ENCODE results near the gene ZMYND12. TPM values are rescaled to one million over a fixed set of nuclear protein-coding genes. Genes with fewer than 3 reads are reported as not detected.

ZMYND12 gene
- total RNA-seq, 2 experiments from 2014 or later, result not detected

GRCh38 chr1:42442662-42443061 is 13.2 kb downstream of the ZMYND12 start:
- Histone ChIP-seq H3K4me2 (ENCODE audit: low read length) (no peak overlapping the region), H3K4me3 (ENCODE audit: low read depth, low read length, poor library complexity, severe bottlenecking) (no peak overlapping the region), H3K36me3 (ENCODE audit: insufficient read depth, low read length) (no peaks in the 10 kb centered on the region), H3K27ac (ENCODE audit: low read depth, low read length, poor library complexity, severe bottlenecking) (no peak overlapping the region), H2AFZ (ENCODE audit: low read length) (no peak overlapping the region), H4K20me1 (ENCODE audit: insufficient read depth, low read length) (no peaks in the 10 kb centered on the region), H3K79me2 (ENCODE audit: insufficient read depth, low read depth, low read length) (no peaks in the 10 kb centered on the region), H3K9me3 (ENCODE audit: low read length) (no peaks in the 10 kb centered on the region), H3K4me1 (ENCODE audit: insufficient read depth, low read length, poor library complexity, severe bottlenecking) (no peaks in the 10 kb centered on the region), H3K9me2 (ENCODE audit: insufficient read depth, low read length) (no peaks in the 10 kb centered on the region)
- no peak for DNase-seq (ENCODE audit: low spot score)
- no TSS peak for BruUV-seq (replicated peaks)
- CTCF ChIA-PET (ENCODE audit: unreplicated experiment), result no interaction called here
- intact Hi-C loops (cut with micrococcal nuclease; ENCODE audit: unreplicated experiment), result no loop called here
- TF ChIP-seq, protein P1, sequence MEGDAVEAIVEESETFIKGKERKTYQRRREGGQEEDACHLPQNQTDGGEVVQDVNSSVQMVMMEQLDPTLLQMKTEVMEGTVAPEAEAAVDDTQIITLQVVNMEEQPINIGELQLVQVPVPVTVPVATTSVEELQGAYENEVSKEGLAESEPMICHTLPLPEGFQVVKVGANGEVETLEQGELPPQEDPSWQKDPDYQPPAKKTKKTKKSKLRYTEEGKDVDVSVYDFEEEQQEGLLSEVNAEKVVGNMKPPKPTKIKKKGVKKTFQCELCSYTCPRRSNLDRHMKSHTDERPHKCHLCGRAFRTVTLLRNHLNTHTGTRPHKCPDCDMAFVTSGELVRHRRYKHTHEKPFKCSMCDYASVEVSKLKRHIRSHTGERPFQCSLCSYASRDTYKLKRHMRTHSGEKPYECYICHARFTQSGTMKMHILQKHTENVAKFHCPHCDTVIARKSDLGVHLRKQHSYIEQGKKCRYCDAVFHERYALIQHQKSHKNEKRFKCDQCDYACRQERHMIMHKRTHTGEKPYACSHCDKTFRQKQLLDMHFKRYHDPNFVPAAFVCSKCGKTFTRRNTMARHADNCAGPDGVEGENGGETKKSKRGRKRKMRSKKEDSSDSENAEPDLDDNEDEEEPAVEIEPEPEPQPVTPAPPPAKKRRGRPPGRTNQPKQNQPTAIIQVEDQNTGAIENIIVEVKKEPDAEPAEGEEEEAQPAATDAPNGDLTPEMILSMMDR (conservative IDR thresholded peaks at IDR 0.05; ENCODE audit: low read length), result no peak
- no peak for TF ChIP-seq EZH2phosphoT487 (IDR thresholded peaks at IDR 0.05; ENCODE audit: borderline replicate concordance, low read depth, low read length)
- POLR2A ChIA-PET, result interaction anchor here (1.1 kb wide), 1 partner anchor 26 kb away, joined by 3 read pairs; no protein-coding TSS in a partner anchor

DNA sequence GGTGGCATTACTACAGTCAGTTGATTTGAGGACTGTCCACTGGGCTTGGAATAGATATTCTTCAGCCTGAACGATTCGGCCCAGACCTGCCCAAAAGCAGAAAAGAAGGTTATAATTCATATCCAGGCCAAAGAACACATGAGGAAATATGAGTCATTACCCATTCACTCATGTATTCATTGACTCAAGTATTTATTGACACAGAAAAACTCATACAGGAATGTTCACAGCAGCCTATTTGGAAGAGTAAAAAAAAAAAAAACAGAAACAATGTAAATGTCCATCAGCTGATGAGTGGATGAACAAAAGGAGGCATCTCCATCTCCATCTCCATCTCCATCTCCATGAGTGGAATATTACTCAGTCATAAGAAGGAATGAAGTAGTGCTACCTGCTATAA is 15.9 kb downstream of the ZMYND12 start:
- no peak overlapping the region for H2AFZ ChIP-seq (ENCODE audit: low read length)
- H3K4me3 ChIP-seq (ENCODE audit: low read depth, low read length, poor library complexity, severe bottlenecking), result no peak overlapping the region
- no peaks in the 10 kb centered on the region for H3K4me1 ChIP-seq (ENCODE audit: insufficient read depth, low read length, poor library complexity, severe bottlenecking)
- H4K20me1 ChIP-seq (ENCODE audit: insufficient read depth, low read length), result no peaks in the 10 kb centered on the region
- intact Hi-C loops (cut with micrococcal nuclease; ENCODE audit: unreplicated experiment), result no loop called here
- no peaks in the 10 kb centered on the region for H3K36me3 ChIP-seq (ENCODE audit: insufficient read depth, low read length)
- BruUV-seq (replicated peaks), result no TSS peak
- H3K27ac ChIP-seq (ENCODE audit: low read depth, low read length, poor library complexity, severe bottlenecking), result no peak overlapping the region
- H3K4me2 ChIP-seq (ENCODE audit: low read length), result no peak overlapping the region
- TF ChIP-seq, protein P1 (conservative IDR thresholded peaks at IDR 0.05; ENCODE audit: low read length), result no peak
- TF ChIP-seq EZH2phosphoT487 (IDR thresholded peaks at IDR 0.05; ENCODE audit: borderline replicate concordance, low read depth, low read length), result no peak
- ChIA-PET POLR2A (no interaction called here), CTCF (ENCODE audit: unreplicated experiment) (no interaction called here)
- no peaks in the 10 kb centered on the region for H3K9me2 ChIP-seq (ENCODE audit: insufficient read depth, low read length)
- H3K79me2 ChIP-seq (ENCODE audit: insufficient read depth, low read depth, low read length), result no peaks in the 10 kb centered on the region
- DNase-seq (ENCODE audit: low spot score), result no peak
- H3K9me3 ChIP-seq (ENCODE audit: low read length), result no peaks in the 10 kb centered on the region

- POLR2A ChIA-PET, result no interaction called here
- intact Hi-C loops (cut with micrococcal nuclease; ENCODE audit: unreplicated experiment), result no loop called here
- H3K9me3 ChIP-seq (ENCODE audit: low read length), result no peaks in the 10 kb centered on the region
- no peaks in the 10 kb centered on the region for H3K9me2 ChIP-seq (ENCODE audit: insufficient read depth, low read length)
- no TSS peak for BruUV-seq (replicated peaks)
- CTCF ChIA-PET (ENCODE audit: unreplicated experiment), result no interaction called here
- H3K4me3 ChIP-seq (ENCODE audit: low read depth, low read length, poor library complexity, severe bottlenecking), result no peak overlapping the region
- no peak for DNase-seq (ENCODE audit: low spot score)
- TF ChIP-seq, protein P1 (conservative IDR thresholded peaks at IDR 0.05; ENCODE audit: low read length), result no peak
- TF ChIP-seq EZH2phosphoT487 (IDR thresholded peaks at IDR 0.05; ENCODE audit: borderline replicate concordance, low read depth, low read length), result no peak
- no peaks in the 10 kb centered on the region for H4K20me1 ChIP-seq (ENCODE audit: insufficient read depth, low read length)
- no peak overlapping the region for H3K27ac ChIP-seq (ENCODE audit: low read depth, low read length, poor library complexity, severe bottlenecking)
- H3K79me2 ChIP-seq (ENCODE audit: insufficient read depth, low read depth, low read length), result no peaks in the 10 kb centered on the region
- no peaks in the 10 kb centered on the region for H3K4me1 ChIP-seq (ENCODE audit: insufficient read depth, low read length, poor library complexity, severe bottlenecking)
- H3K4me2 ChIP-seq (ENCODE audit: low read length), result no peak overlapping the region
- no peak overlapping the region for H2AFZ ChIP-seq (ENCODE audit: low read length)
- H3K36me3 ChIP-seq (ENCODE audit: insufficient read depth, low read length), result no peaks in the 10 kb centered on the region
These were observed 21.5 kb downstream of the ZMYND12 start for GRCh38 chr1:42434340-42434739.

Data from OCI-LY7 (cell line).